IMR-90 (cell line): Measurements from ENCODE around the gene MTFR1L. TPM values are rescaled to one million over a fixed set of nuclear protein-coding genes. Genes with fewer than 3 reads are reported as not detected.

Experiments
- ATAC-seq: fragments of 200-7000 bp; cut with Tn5 transposase; 2 replicates; pipeline ENCODE4 v1.9.1; 2020; ENCODE audit warnings: low read depth, mild to moderate bottlenecking, moderate library complexity
- BruUV-seq: library from RNA; stranded (reverse); fragments of 400-500 nt; replicated peaks from 2 replicates; lab custom pipeline; 2021; lab: Mats Ljungman, UMichigan
- CTCF ChIA-PET: fragments of 300-600 bp; formaldehyde crosslinking; extraction: SDS; loops from one replicate; lab custom pipeline; 2021; ENCODE audit warnings: antibody characterized with exemption; lab: Yijun Ruan, JAX
- POLR2A ChIA-PET: fragments of 300-600 bp; sonication (Branson Sonifier 250); formaldehyde crosslinking; loops from one replicate; lab custom pipeline; 2022; ENCODE audit warnings: antibody characterized with exemption; ENCODE audit not compliant: unreplicated experiment; lab: Charles Lee
- DNase-seq: peaks from one replicate; pipeline ENCODE4 v3.0.0; 2013
- H2AFZ ChIP-seq: replicated peaks from 2 replicates; pipeline ENCODE3; 2013; ENCODE audit warnings: low read length, mild to moderate bottlenecking; ENCODE audit not compliant: poor library complexity
- H2AK5ac ChIP-seq: 2 replicates; pipeline ENCODE4 v1.6.1; 2013; ENCODE audit warnings: low read depth, low read length, inconsistent platforms
- H2AK9ac ChIP-seq: replicated peaks from 2 replicates; pipeline ENCODE3; 2013; ENCODE audit warnings: mild to moderate bottlenecking, low read depth, low read length, moderate library complexity; ENCODE audit not compliant: poor library complexity
- H2BK120ac ChIP-seq: 2 replicates; pipeline ENCODE4 v1.6.1; 2013; ENCODE audit warnings: low read depth, low read length, inconsistent platforms
- H2BK15ac ChIP-seq: 3 replicates; pipeline ENCODE4 v1.6.1; 2013; ENCODE audit warnings: low read depth, low read length, inconsistent platforms
- H2BK20ac ChIP-seq: 2 replicates; pipeline ENCODE4 v1.6.1; 2013; ENCODE audit warnings: low read depth, mild to moderate bottlenecking, inconsistent platforms, low read length, moderate library complexity
- H2BK5ac ChIP-seq: 2 replicates; pipeline ENCODE4 v1.6.1; 2013; ENCODE audit warnings: mild to moderate bottlenecking, low read depth, low read length, inconsistent platforms; ENCODE audit not compliant: poor library complexity, severe bottlenecking
- H3K14ac ChIP-seq: replicated peaks from 2 replicates; pipeline ENCODE4 v1.6.1; 2013; ENCODE audit warnings: low read depth, low read length, inconsistent platforms
- H3K18ac ChIP-seq: 2 replicates; pipeline ENCODE4 v1.6.1; 2013; ENCODE audit warnings: low read depth, low read length, control low read depth
- H3K23ac ChIP-seq: 2 replicates; pipeline ENCODE4 v1.6.1; 2013; ENCODE audit warnings: low read depth, low read length, inconsistent platforms
- H3K27ac ChIP-seq: 2 replicates; pipeline ENCODE4 v1.5.1; 2013; ENCODE audit warnings: mild to moderate bottlenecking, control low read depth, low read length; ENCODE audit not compliant: insufficient read depth
- H3K27me3 ChIP-seq: 2 replicates; pipeline ENCODE4 v1.6.1; 2013; ENCODE audit warnings: low read length; ENCODE audit not compliant: control insufficient read depth, insufficient read depth
- H3K36me3 ChIP-seq: 2 replicates; pipeline ENCODE4 v1.6.1; 2013; ENCODE audit warnings: low read length, mixed read lengths; ENCODE audit not compliant: control insufficient read depth, insufficient read depth
- H3K4ac ChIP-seq: 2 replicates; pipeline ENCODE4 v1.6.1; 2013; ENCODE audit warnings: low read depth, low read length, inconsistent platforms
- H3K4me1 ChIP-seq: 2 replicates; pipeline ENCODE4 v1.6.1; 2013; ENCODE audit warnings: low read length, mixed read lengths; ENCODE audit not compliant: control insufficient read depth, insufficient read depth
- H3K4me2 ChIP-seq: 2 replicates; pipeline ENCODE4 v1.6.1; 2013; ENCODE audit warnings: low read depth, mild to moderate bottlenecking, control low read depth, low read length, moderate library complexity
- H3K4me3 ChIP-seq: 2 replicates; pipeline ENCODE4 v1.5.1; 2013; ENCODE audit warnings: low read depth, mild to moderate bottlenecking, control low read depth, low read length, moderate library complexity; ENCODE audit not compliant: insufficient read depth
- H3K56ac ChIP-seq: 2 replicates; pipeline ENCODE4 v1.6.1; 2013; ENCODE audit warnings: low read length, inconsistent platforms; ENCODE audit not compliant: insufficient read depth; ENCODE audit errors: extremely low read depth
- H3K79me1 ChIP-seq, 2 experiments: 2 replicates each; pipeline ENCODE4 v1.6.1; 2013; ENCODE audit warnings: low read length in 2 of 2, inconsistent platforms in 1 of 2, low read depth in 1 of 2
- H3K9ac ChIP-seq: 2 replicates; pipeline ENCODE4 v1.6.1; 2013; ENCODE audit warnings: low read depth, low read length, control low read depth
- H3K9me1 ChIP-seq: 2 replicates; pipeline ENCODE4 v1.6.1; 2013; ENCODE audit warnings: low read length, inconsistent platforms; ENCODE audit not compliant: insufficient read depth
- H3K9me3 ChIP-seq: 2 replicates; pipeline ENCODE4 v1.6.1; 2013; ENCODE audit warnings: low read length; ENCODE audit not compliant: control insufficient read depth, insufficient read depth
- H4K20me1 ChIP-seq: 2 replicates; pipeline ENCODE4 v1.6.1; 2013; ENCODE audit warnings: low read length, inconsistent platforms; ENCODE audit not compliant: insufficient read depth
- H4K5ac ChIP-seq: 2 replicates; pipeline ENCODE4 v1.6.1; 2013; ENCODE audit warnings: mild to moderate bottlenecking, low read depth, low read length, control low read depth
- H4K8ac ChIP-seq, 2 experiments: 2 replicates each; pipeline ENCODE4 v1.6.1; 2013; ENCODE audit warnings: low read depth in 2 of 2, low read length in 2 of 2, control low read depth in 1 of 2, inconsistent platforms in 1 of 2
- H4K91ac ChIP-seq: 2 replicates; pipeline ENCODE4 v1.6.1; 2013; ENCODE audit warnings: low read depth, low read length, inconsistent platforms; ENCODE audit not compliant: insufficient read depth
- POLR2A ChIP-seq: IDR thresholded peaks from 2 replicates; pipeline ENCODE4 v1.6.1; 2012; ENCODE audit warnings: mild to moderate bottlenecking, low read depth, low read length
- WGBS, 2 experiments: methylation state at CpG; one replicate each; pipeline versions ENCODE4 v1.1.5 to v1.1.7; 2013; ENCODE audit warnings: missing lambda C conversion rate in 2 of 2; ENCODE audit not compliant: insufficient read length in 1 of 2; ENCODE audit errors: extremely low coverage in 2 of 2; 5-methylcytosine and 5-hydroxymethylcytosine counted together
- dilution Hi-C: fragments of 300-500 bp; cut with HindIII; formaldehyde crosslinking; loops from one replicate; pipeline ENCODE4 v1.14.3; 2018; ENCODE audit warnings: low sequenced_read_pairs; ENCODE audit not compliant: unreplicated experiment
- in situ Hi-C: fragments of 300-500 bp; cut with MboI; formaldehyde crosslinking; loops from 3 replicates; pipeline ENCODE4 v1.14.3; 2019; ENCODE audit warnings: low sequenced_read_pairs, inconsistent platforms, mixed read lengths
- intact Hi-C: fragments of 100-400 bp; cut with micrococcal nuclease; formaldehyde crosslinking; loops from 2 replicates; pipeline ENCODE4 v1.10.0; 2022
- polyA plus RNA-seq, 3 experiments: library from polyadenylated mRNA; depleted of rRNA; stranded (reverse); fragments of >200 nt; gene quantifications; 2 replicates each; pipeline ENCODE4 v1.2.3, GENCODE V29; 2012; ENCODE audit warnings: low replicate concordance in 1 of 3
- total RNA-seq: library from RNA; depleted of rRNA; stranded (reverse); fragments of >200 nt; gene quantifications from 2 replicates; pipeline ENCODE4 v1.2.3, GENCODE V29; 2012

The MTFR1L gene
- total and polyA plus RNA-seq, 2 of the 4 experiments (the other 2 are of a cell fraction): 69.1 to 69.7 TPM

DNA sequence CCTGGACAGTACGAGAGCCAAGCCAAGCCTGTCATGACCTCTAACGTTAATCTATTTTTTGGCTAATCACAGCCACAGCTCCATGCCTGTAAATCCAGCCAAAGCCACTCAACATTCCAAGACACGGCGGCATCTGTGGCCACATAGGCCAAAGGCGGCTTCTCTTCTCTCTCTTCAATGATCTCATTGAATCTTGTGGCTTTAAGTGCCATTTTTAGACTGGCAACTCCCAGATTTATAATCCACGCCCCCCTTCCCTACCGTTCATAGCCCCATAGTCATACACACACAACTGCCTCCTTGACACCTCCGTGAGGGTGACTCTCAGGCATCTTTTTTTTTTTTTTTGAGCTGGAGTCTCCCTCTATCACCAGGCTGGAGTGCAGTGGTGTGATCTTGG lies 25.4 kb upstream of the MTFR1L start:
- Histone ChIP-seq H2AK5ac (no peak overlapping the region), H2AK9ac (no peak overlapping the region), H4K8ac (no peak overlapping the region), H4K91ac (no peak overlapping the region), H4K5ac (no peak overlapping the region), H3K14ac (no peak overlapping the region), H3K4me1 (peaks cover 3% of the 10 kb centered on the region), H2BK5ac (no peak overlapping the region), H3K27ac (no peak overlapping the region), H3K56ac (no peak overlapping the region), H3K18ac (no peak overlapping the region), H4K20me1 (no peaks in the 10 kb centered on the region), H3K27me3 (no peaks in the 10 kb centered on the region), H3K9me3 (no peaks in the 10 kb centered on the region), H3K4ac (no peak overlapping the region), H2AFZ (no peak overlapping the region), H3K9me1 (no peaks in the 10 kb centered on the region), H3K4me3 (no peak overlapping the region), H3K4me2 (no peak overlapping the region), H2BK15ac (no peak overlapping the region), H3K36me3 (no peaks in the 10 kb centered on the region; the same call in 1 of the 2 replicates), H3K79me1 (no peaks in the 10 kb centered on the region), H3K23ac (no peak overlapping the region), H3K9ac (no peak overlapping the region), H2BK120ac (no peak overlapping the region), H2BK20ac (no peak overlapping the region)
- dilution Hi-C loops (no loop called here), in situ Hi-C loops (loop anchor here (5.0 kb wide), 1 partner anchor 182 kb away; no protein-coding TSS in a partner anchor), intact Hi-C loops (no loop called here)
- DNase-seq: no peak
- 89% methylated on average over 3 of the region's 8 CpGs; no CpG with 5 or more reads in 1 of the 2 experiments for WGBS, 2 experiments
- no TSS peak for BruUV-seq
- no peak for TF ChIP-seq POLR2A
- ChIA-PET CTCF (interaction anchor here (1.0 to 1.6 kb wide), 2 partner anchors 99 to 185 kb away, joined by 3 read pairs; no protein-coding TSS in a partner anchor), POLR2A (no interaction called here)
- ATAC-seq: no peak
